Brain microvascular endothelial cell (primary cell): ENCODE measurements around the gene DENND4B.

ENCODE experiments used
- DNase-seq: peaks from one replicate; pipeline ENCODE4 v3.0.0-alpha.2; 2020
- H3K27ac ChIP-seq: fragments of 250-450 bp; sonication (Bioruptor Pico); 2 replicates; pipeline ENCODE4 v1.5.1; 2020; ENCODE audit warnings: mild to moderate bottlenecking, moderate library complexity
- H3K27me3 ChIP-seq: fragments of 250-450 bp; sonication (Bioruptor Pico); replicated peaks from 2 replicates; pipeline ENCODE4 v1.5.1; 2020; ENCODE audit warnings: mild to moderate bottlenecking
- H3K36me3 ChIP-seq: fragments of 250-450 bp; sonication (Bioruptor Pico); replicated peaks from 2 replicates; pipeline ENCODE4 v1.5.1; 2020; ENCODE audit warnings: mild to moderate bottlenecking
- H3K4me3 ChIP-seq: 2 replicates; pipeline ENCODE4 v1.5.1; 2011; ENCODE audit warnings: low read depth, mild to moderate bottlenecking, control low read depth, low read length, moderate library complexity
- in situ Hi-C: cut with HindIII; loops from 2 replicates; pipeline ENCODE4 v1.10.0; 2017; ENCODE audit warnings: low sequenced_read_pairs, low pct_ligation_motif_present
- TF ChIP-seq, protein P1 (sequence below): IDR thresholded peaks from 2 replicates; pipeline ENCODE4 v1.5.1; 2011; ENCODE audit warnings: low read depth, mild to moderate bottlenecking, moderate library complexity, low read length, control low read depth, inconsistent platforms; ENCODE audit errors: missing control alignments

Gene DENND4B

GRCh38 chr1:153954826-153955225 lies 8.3 kb upstream of the DENND4B start:
- in situ Hi-C loops: no loop called here
- no peak overlapping the region for H3K4me3 ChIP-seq
- no peaks in the 10 kb centered on the region for H3K27me3 ChIP-seq
- peaks cover 36% of the 10 kb centered on the region for H3K36me3 ChIP-seq
- H3K27ac ChIP-seq: no peak overlapping the region
- DNase-seq: no peak
- TF ChIP-seq, protein P1, sequence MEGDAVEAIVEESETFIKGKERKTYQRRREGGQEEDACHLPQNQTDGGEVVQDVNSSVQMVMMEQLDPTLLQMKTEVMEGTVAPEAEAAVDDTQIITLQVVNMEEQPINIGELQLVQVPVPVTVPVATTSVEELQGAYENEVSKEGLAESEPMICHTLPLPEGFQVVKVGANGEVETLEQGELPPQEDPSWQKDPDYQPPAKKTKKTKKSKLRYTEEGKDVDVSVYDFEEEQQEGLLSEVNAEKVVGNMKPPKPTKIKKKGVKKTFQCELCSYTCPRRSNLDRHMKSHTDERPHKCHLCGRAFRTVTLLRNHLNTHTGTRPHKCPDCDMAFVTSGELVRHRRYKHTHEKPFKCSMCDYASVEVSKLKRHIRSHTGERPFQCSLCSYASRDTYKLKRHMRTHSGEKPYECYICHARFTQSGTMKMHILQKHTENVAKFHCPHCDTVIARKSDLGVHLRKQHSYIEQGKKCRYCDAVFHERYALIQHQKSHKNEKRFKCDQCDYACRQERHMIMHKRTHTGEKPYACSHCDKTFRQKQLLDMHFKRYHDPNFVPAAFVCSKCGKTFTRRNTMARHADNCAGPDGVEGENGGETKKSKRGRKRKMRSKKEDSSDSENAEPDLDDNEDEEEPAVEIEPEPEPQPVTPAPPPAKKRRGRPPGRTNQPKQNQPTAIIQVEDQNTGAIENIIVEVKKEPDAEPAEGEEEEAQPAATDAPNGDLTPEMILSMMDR: no peak

- Histone ChIP-seq H3K36me3 (peaks cover 42% of the 10 kb centered on the region), H3K27me3 (no peaks in the 10 kb centered on the region), H3K4me3 (no peak overlapping the region), H3K27ac (no peak overlapping the region)
- in situ Hi-C loops: no loop called here
- no peak for DNase-seq
- TF ChIP-seq, protein P1: no peak
Measured at GRCh38 chr1:153953859-153954365, 7.4 kb upstream of the DENND4B start.

DNA sequence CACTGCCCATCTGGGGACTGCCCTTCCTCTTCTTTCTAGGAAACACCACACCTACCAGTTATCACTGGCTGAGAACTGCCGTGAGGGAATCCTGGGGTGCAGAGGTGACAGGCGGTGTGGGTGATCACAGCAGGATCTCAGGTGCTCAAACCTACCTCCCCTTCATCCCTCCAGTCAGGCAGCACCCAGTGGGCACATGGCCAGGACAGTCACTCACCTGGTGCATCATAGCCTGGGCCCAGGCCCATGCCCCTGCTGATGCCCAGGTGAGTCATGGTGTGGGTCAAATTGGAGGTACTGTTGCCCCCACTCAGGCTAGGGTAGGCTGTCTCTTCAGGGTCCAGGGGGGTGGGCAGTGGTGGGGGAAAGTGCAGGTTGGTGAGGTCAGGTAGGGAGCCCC lies 5.3 kb upstream of the DENND4B start:
- TF ChIP-seq, protein P1: no peak
- H3K27me3 ChIP-seq: no peaks in the 10 kb centered on the region
- no peak overlapping the region for H3K4me3 ChIP-seq
- in situ Hi-C loops: no loop called here
- H3K27ac ChIP-seq: no peak overlapping the region
- H3K36me3 ChIP-seq: peaks cover 51% of the 10 kb centered on the region
- no peak for DNase-seq

- TF ChIP-seq, protein P1: no peak
Measured at GRCh38 chr1:153951183-153951582, 4.7 kb upstream of the DENND4B start.

GRCh38 chr1:153945795-153946621 lies 510 bp downstream of the DENND4B start:
- DNase-seq: no peak
- H3K4me3 ChIP-seq: peak overlapping the region; percentile 79
- TF ChIP-seq, protein P1: no peak
- H3K36me3 ChIP-seq: peaks cover 29% of the 10 kb centered on the region
- H3K27me3 ChIP-seq: no peaks in the 10 kb centered on the region
- in situ Hi-C loops: no loop called here
- peak overlapping the region; percentile 81 for H3K27ac ChIP-seq

More at GRCh38 chr1:153951183-153951582, 4.7 kb upstream of the DENND4B start:
- Histone ChIP-seq H3K27ac (no peak overlapping the region), H3K4me3 (no peak overlapping the region), H3K27me3 (no peaks in the 10 kb centered on the region), H3K36me3 (peaks cover 51% of the 10 kb centered on the region)
- in situ Hi-C loops: no loop called here
- DNase-seq: no peak
